HepG2 (cell line): ENCODE data around the gene SHISA7. TPM values are rescaled to one million over a fixed set of nuclear protein-coding genes. Genes with fewer than 3 reads are reported as not detected.

Source experiments
- ETS1 ChIP-seq: sonication (generic); formaldehyde crosslinking; IDR thresholded peaks from 2 replicates; pipeline ENCODE4 v1.4.0; 2020; ENCODE audit warnings: missing genetic modification reagents
- GMEB1 ChIP-seq: sonication (generic); formaldehyde crosslinking; IDR thresholded peaks from 2 replicates; pipeline ENCODE4 v1.5.1; 2020; ENCODE audit warnings: missing genetic modification reagents, mild to moderate bottlenecking, borderline replicate concordance
- KIAA2018 ChIP-seq: sonication (generic); formaldehyde crosslinking; IDR thresholded peaks from 2 replicates; pipeline ENCODE4 v1.5.0; 2020; ENCODE audit warnings: mild to moderate bottlenecking, missing genetic modification reagents, borderline replicate concordance
- NCOA2 ChIP-seq: sonication (generic); formaldehyde crosslinking; IDR thresholded peaks from 2 replicates; pipeline ENCODE4 v1.8.0; 2022; ENCODE audit warnings: inconsistent platforms
- NFKB2 ChIP-seq: sonication (generic); formaldehyde crosslinking; IDR thresholded peaks from 2 replicates; pipeline ENCODE4 v1.4.0; 2020; ENCODE audit warnings: missing genetic modification reagents, borderline replicate concordance
- SOX13 ChIP-seq, 3 experiments: fragments of 450-650 bp in 1 of 3; sonication (generic) in 1 of 3; formaldehyde crosslinking in 1 of 3; IDR thresholded peaks in 2 of 3; conservative IDR thresholded peaks in 1 of 3; 2 replicates each; pipeline versions ENCODE4 v1.5.0 to v1.6.1; 2016 to 2020; ENCODE audit warnings: antibody characterized with exemption in 1 of 3, mild to moderate bottlenecking in 1 of 3, missing compliant biosample characterization in 1 of 3, missing genetic modification reagents in 1 of 3, moderate library complexity in 1 of 3
- TFE3 ChIP-seq: IDR thresholded peaks from 2 replicates; pipeline ENCODE4 v1.6.1; 2016
- TRAFD1 ChIP-seq: sonication (generic); formaldehyde crosslinking; IDR thresholded peaks from 2 replicates; pipeline ENCODE4 v1.5.1; 2020; ENCODE audit warnings: missing genetic modification reagents, mild to moderate bottlenecking, borderline replicate concordance
- YEATS2 ChIP-seq: sonication (generic); formaldehyde crosslinking; IDR thresholded peaks from 2 replicates; pipeline ENCODE4 v1.4.0; 2020; ENCODE audit warnings: missing genetic modification reagents, borderline replicate concordance
- ZNF276 ChIP-seq: sonication (generic); formaldehyde crosslinking; IDR thresholded peaks from 2 replicates; pipeline ENCODE4 v1.4.0; 2020; ENCODE audit warnings: mild to moderate bottlenecking, low read depth, missing genetic modification reagents
- polyA plus RNA-seq, 8 experiments: library from polyadenylated mRNA; depleted of rRNA in 3 of 8; stranded (reverse) in 7 of 8; unstranded in 1 of 8; fragments of >200 nt; fragmentation: Illumina TruSeq in 4 of 8; extraction: Trizol in 4 of 8; gene quantifications; 2 replicates each; pipeline versions ENCODE4 v1.2.1 to v1.2.3, GENCODE V29; 2011 to 2016; ENCODE audit warnings: low read depth in 4 of 8, missing spikeins in 1 of 8, mixed read lengths in 1 of 8; ENCODE audit not compliant: insufficient read depth in 1 of 8
- total RNA-seq, 5 experiments: library from RNA; depleted of rRNA; stranded (reverse); fragments of >200 nt; fragmentation: Illumina TruSeq; extraction: Trizol; gene quantifications; 2 replicates each; pipeline ENCODE4 v1.2.3, GENCODE V29; 2016; ENCODE audit warnings: low read depth in 1 of 5

SHISA7 gene
- total and polyA plus RNA-seq, 2 of the 13 experiments (the other 11 are each of a cell fraction or from before 2014, with no cell fraction given), result not detected

- TF ChIP-seq KIAA2018 (CRISPR knock-in tag) (0 out of 2 replicates have a peak, but pooled peaks have one; percentile 5), NFKB2 (CRISPR knock-in tag) (0 out of 2 replicates have a peak, but pooled peaks have one; percentile 6), TRAFD1 (0 out of 2 replicates have a peak, but pooled peaks have one; percentile 76), TFE3 (no peak), YEATS2 (CRISPR knock-in tag) (no peak), ETS1 (CRISPR knock-in tag) (no peak), NCOA2 (CRISPR knock-in tag) (no peak), GMEB1 (CRISPR knock-in tag) (no peak), ZNF276 (CRISPR knock-in tag) (0 out of 2 replicates have a peak, but pooled peaks have one; percentile 37), SOX13 (IDR thresholded peaks at IDR 0.05) (no peak), SOX13 (CRISPR knock-in tag; conservative IDR thresholded peaks at IDR 0.05 in 1 of 2, IDR thresholded peaks at IDR 0.05 in 1 of 2) (no peak)
These were observed 19.0 kb upstream of the SHISA7 start (continued) for GRCh38 chr19:55461974-55462626.
